HG02759 (cell line): ENCODE results near the gene SPRTN.

Experiments
- ATAC-seq: cut with Tn5 transposase; IDR thresholded peaks from one replicate; pipeline ENCODE4 v1.9.1; 2021; ENCODE audit warnings: mild to moderate bottlenecking, moderate library complexity; ENCODE audit not compliant: unreplicated experiment

Gene SPRTN

DNA sequence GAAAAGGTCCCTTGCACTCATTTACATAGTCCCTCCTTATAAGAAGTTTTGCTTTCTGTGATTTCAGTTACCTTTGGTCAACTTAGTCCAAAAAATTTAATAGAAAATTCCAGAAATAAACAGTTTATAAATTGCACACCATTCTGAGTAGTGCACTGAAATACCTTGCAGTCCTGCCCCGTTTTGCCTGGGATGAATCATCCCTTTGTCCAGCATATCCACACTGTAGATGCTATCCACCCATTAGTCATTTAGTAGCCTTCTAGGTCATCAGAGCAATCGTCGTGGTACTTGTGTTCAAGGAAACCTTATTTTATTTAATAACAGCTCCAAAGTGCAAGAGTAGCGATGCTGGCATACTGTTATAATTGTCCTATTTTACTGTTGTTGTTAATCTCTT lies 38.0 kb downstream of the SPRTN start:
- no peak for ATAC-seq

DNA sequence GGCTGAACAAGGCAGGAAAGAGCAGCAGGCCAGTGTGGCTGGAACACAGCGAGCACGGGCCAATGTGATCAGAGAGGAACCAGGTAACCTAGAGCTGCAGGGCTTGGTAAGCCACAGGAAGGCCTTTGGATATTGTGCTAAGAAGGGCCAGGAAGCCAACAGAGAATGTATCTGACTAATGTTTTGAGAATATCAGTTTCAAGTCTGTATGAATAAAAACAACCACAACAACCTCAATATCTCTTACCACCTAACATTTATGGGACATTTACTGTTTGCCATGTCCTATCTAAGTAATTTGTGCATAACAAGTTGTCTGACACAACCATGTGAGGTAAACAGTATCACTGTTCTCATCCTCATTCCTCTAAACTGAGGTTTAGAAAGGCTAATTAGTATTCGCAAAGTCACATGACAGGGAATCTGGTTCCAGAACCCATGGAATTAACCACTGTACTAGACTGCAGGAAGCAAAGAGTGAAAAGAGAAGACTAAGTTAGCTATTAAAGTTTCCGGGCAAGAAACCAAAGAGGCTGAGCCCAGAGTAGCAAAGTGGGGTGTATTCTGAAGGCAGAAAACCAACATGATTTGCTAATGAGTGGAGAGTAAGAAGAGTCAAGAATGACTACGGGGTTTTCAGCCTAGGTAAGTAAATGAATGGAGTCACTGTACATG lies 38.9 kb downstream of the SPRTN start:
- ATAC-seq: peak; percentile 50

- no peak for ATAC-seq
Observed at GRCh38 chr1:231381729-231382128, 43.6 kb downstream of the SPRTN start.

DNA sequence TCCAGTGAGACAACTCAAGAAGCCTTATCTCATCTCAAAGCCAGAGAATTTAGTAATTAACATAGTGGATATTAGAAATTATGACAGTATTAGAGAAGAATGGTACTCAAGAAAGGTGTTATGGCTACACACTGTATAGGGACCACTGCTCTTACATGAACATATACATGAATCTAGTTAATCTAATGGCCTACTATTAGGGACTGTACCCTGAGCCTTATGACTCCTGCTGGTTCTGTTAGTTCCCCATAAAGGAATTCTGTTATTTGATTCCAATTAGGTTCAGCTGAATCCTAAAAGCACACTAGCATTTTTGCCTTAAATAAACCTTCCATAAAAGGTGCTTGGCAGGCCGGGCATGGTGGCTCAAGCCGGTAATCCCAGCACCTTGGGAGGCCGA lies 44.3 kb downstream of the SPRTN start:
- ATAC-seq: no peak

DNA sequence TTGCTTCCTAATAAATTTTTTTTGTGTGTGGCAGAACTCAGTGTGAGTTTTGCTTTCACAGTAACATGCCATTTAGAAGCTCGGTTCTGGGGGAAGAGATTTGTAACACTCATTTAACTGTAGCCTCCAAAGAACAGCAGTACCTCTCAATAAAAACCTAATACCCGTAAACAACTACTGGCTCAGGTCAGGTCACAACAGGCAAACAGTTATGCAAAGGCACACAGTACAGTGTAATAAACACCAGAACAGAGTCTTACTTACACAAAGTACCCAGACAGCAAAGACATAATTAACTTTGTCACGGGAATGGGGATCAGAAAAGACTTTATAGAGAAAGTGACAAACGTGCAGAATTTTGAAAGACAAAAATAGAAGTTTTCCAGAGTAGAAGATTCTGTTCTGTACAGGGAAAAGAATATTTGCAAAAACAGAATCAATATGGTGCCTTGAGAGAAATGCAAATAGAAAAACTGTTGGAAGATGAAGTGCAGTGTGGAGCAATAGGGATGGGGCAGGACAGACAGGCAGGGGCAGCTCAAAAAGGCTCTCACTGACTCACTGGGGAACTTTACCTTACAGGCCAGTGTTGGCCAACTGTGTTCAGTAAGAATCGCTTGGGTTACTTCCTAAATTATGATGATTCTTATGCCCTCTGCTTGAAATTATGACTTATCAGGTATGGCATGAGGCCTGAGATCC lies 45.2 kb downstream of the SPRTN start:
- ATAC-seq: no peak

GRCh38 chr1:231384696-231385415 lies 46.8 kb downstream of the SPRTN start:
- ATAC-seq: no peak

DNA sequence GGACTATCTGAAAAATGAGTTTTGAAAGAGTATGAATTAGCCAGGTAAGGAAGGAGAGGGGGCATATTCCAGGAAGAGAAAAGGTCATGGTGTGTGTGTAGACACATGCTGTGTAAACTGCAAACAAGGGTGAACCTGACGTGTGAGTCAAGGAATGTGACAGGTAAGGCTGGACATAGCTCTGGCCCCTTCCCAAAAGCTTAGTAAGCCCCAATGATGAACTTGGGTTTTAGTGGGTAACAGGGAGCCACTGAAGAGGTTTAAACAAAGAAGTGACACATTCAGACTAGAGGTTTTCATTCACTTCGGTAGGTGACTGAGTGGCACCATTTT lies 47.3 kb downstream of the SPRTN start:
- no peak for ATAC-seq

GRCh38 chr1:231386466-231386865 lies 48.4 kb downstream of the SPRTN start:
- ATAC-seq: no peak

GRCh38 chr1:231387770-231388669 lies 49.9 kb downstream of the SPRTN start:
- no peak for ATAC-seq

DNA sequence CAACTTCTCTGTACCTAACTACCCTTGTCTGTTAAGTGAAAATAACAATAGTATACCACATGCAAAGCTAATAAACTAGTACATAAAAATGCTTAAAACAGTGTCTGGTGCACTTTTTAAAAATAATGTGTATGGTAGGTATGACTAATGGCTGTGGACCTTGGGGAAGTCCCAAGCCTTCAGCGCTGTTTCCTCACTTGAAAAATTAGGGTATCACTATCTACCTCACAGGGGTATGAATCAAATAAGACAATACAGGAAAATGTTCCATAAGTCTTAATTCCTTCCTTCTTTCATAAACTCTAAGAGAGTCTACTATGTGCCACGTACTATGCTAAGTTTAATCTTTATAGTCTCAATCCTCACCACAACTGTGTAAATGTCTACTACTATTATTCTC lies 52.0 kb downstream of the SPRTN start:
- no peak for ATAC-seq

- no peak for ATAC-seq
Observed at GRCh38 chr1:231392389-231393131, 54.5 kb downstream of the SPRTN start.

DNA sequence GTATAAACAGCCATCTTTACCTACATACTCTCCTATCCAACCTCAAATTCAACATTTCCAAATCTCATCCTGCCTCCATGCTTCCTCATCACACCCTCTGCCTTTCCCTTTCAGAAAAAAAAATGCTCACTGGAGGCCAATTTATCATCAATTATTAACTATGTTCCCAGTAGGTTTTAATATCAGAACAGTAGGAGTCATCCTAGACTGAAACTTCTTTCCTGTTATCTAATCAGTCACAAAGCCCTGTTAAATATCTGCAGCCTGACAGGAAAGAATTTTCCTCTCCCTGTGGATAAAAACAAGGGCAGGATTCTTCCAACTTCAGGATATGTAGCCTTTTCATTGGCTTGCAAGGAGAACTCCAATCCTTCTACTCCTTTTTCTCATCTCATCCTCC lies 55.6 kb downstream of the SPRTN start:
- no peak for ATAC-seq

- no peak for ATAC-seq
Observed at GRCh38 chr1:231395076-231395997, 57.2 kb downstream of the SPRTN start.

GRCh38 chr1:231395998-231396390 lies 57.9 kb downstream of the SPRTN start:
- ATAC-seq: no peak

DNA sequence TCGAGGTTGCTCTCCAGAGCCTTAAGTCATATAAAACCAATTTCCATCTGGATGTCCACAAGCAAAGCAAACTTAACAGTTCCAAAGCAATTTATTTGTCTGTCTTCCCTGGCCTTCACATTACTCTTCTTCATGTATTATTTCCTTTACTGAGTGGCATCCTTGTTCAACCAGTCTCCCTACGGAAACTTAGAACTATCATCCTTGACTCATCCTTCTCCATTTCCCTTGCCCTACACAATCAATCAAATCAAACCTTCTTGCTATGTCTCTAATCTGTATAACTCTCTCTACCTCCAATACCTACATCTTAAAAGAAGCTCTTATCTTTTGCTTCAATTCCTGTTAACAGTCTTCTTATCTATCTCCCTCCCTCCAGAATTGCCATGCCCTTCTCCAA lies 58.5 kb downstream of the SPRTN start:
- ATAC-seq: no peak

- no peak for ATAC-seq
Observed at GRCh38 chr1:231397886-231398671, 60.0 kb downstream of the SPRTN start.

DNA sequence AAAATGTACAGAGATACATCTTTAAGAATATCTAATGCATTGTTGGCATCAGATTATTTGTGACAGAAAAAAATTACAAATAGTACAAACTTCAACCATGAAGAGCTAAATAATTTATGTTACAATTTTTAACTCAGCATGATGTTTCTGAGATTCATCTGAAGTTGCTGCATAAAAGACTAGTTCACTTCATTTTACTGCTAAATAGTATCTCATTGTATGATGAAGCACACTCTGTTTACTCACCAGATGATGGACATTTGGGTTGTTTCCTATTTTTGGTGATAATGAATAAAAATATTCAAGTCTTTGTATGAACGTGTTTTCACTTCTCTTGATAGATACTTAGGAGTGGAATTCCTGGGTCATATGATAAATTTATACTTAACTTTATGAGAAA lies 63.4 kb downstream of the SPRTN start:
- ATAC-seq: no peak

GRCh38 chr1:231404318-231404717 lies 66.2 kb downstream of the SPRTN start:
- ATAC-seq: no peak
